HCT116 (cell line): ENCODE results near the gene NDUFS6. TPM values are rescaled to one million over a fixed set of nuclear protein-coding genes. Genes with fewer than 3 reads are reported as not detected.

Source experiments
- ATAC-seq: fragments of 200-7000 bp; cut with Tn5 transposase; 2 replicates; pipeline ENCODE4 v1.9.1; 2020; ENCODE audit warnings: mild to moderate bottlenecking, moderate library complexity
- BruUV-seq: library from RNA; stranded (reverse); fragments of 400-500 nt; replicated peaks from 2 replicates; lab custom pipeline; 2021; lab: Mats Ljungman, UMichigan
- CTCF ChIA-PET: fragments of 300-600 bp; sonication (Branson Sonifier 250); formaldehyde crosslinking; loops from one replicate; lab custom pipeline; 2021; ENCODE audit warnings: antibody characterized with exemption; lab: Charles Lee
- POLR2A ChIA-PET: fragments of 300-600, 350-600 bp; sonication (Branson Sonifier 250); formaldehyde crosslinking; loops from one replicate; lab custom pipeline; 2021; ENCODE audit warnings: antibody characterized with exemption; lab: Charles Lee
- RAD21 ChIA-PET, 2 experiments: fragments of 300-600 bp; sonication (Branson Sonifier 250); formaldehyde crosslinking; loops; one replicate each; lab custom pipeline; 2023; ENCODE audit warnings: low total read pairs in 2 of 2; ENCODE audit not compliant: uncharacterized antibody in 2 of 2, unreplicated experiment in 2 of 2, low non-redundant PET in 1 of 2; lab: Charles Lee
- DNase-seq: peaks from one replicate; pipeline ENCODE4 v3.0.0-alpha.2; 2010; ENCODE audit warnings: low read depth, low spot score
- H2AFZ ChIP-seq: fragments of 200-600 bp; shearing (Covaris generic), sonication (generic); 2 replicates; pipeline ENCODE4 v1.6.1; 2017; ENCODE audit warnings: low read depth, mixed run types, mixed read lengths, antibody characterized with exemption, low read length; ENCODE audit not compliant: poor library complexity, severe bottlenecking
- H3K27ac ChIP-seq: 2 replicates; pipeline ENCODE4 v1.5.1; 2012; ENCODE audit warnings: low read depth, low read length
- H3K27me3 ChIP-seq: fragments of 200-600 bp; sonication (generic); 2 replicates; pipeline ENCODE4 v1.6.1; 2016; ENCODE audit warnings: mixed run types, low read length, mixed read lengths; ENCODE audit not compliant: insufficient read depth
- H3K36me3 ChIP-seq, 2 experiments: fragments of 200-500 bp in 1 of 2; fragments of 200-600 bp in 1 of 2; sonication (Bioruptor generic) in 1 of 2; sonication (generic) in 1 of 2; 2 replicates each; pipeline versions ENCODE4 v1.5.1 to v1.6.1; 2014 to 2016; ENCODE audit warnings: low read length in 2 of 2, inconsistent platforms in 1 of 2, mixed read lengths in 1 of 2, mixed run types in 1 of 2; ENCODE audit not compliant: insufficient read depth in 2 of 2, control insufficient read depth in 1 of 2
- H3K4me1 ChIP-seq, 2 experiments: fragments of 200-600 bp in 1 of 2; sonication (generic) in 1 of 2; 2 replicates each; pipeline versions ENCODE4 v1.5.1 to v1.6.1; 2012 to 2017; ENCODE audit warnings: low read length in 2 of 2, inconsistent platforms in 1 of 2, mild to moderate bottlenecking in 1 of 2, mixed read lengths in 1 of 2, mixed run types in 1 of 2, moderate library complexity in 1 of 2; ENCODE audit not compliant: insufficient read depth in 2 of 2, control insufficient read depth in 1 of 2
- H3K4me2 ChIP-seq: fragments of 200-600 bp; sonication (generic); 2 replicates; pipeline ENCODE4 v1.6.1; 2017; ENCODE audit warnings: mixed run types, low read length, mixed read lengths
- H3K4me3 ChIP-seq, 2 experiments: fragments of 200-600 bp in 1 of 2; sonication (generic) in 1 of 2; replicated peaks in 1 of 2; 2 replicates each; pipeline ENCODE4 v1.5.1; 2011 to 2016; ENCODE audit warnings: low read length in 2 of 2, control low read depth in 1 of 2, low read depth in 1 of 2, mild to moderate bottlenecking in 1 of 2, mixed read lengths in 1 of 2, mixed run types in 1 of 2
- H3K79me2 ChIP-seq: fragments of 200-600 bp; sonication (generic); 2 replicates; pipeline ENCODE4 v1.6.1; 2017; ENCODE audit warnings: mild to moderate bottlenecking, mixed run types, low read length, moderate library complexity, mixed read lengths; ENCODE audit not compliant: insufficient read depth
- H3K9ac ChIP-seq: fragments of 200-600 bp; sonication (generic); 2 replicates; pipeline ENCODE4 v1.6.1; 2016; ENCODE audit warnings: low read length, mixed read lengths
- H3K9me2 ChIP-seq: fragments of 200-600 bp; sonication (generic), shearing (Covaris generic); 2 replicates; pipeline ENCODE4 v1.6.1; 2017; ENCODE audit warnings: mixed run types, mild to moderate bottlenecking, moderate library complexity; ENCODE audit not compliant: insufficient read depth
- H3K9me3 ChIP-seq, 2 experiments: fragments of 200-500 bp in 1 of 2; fragments of 200-600 bp in 1 of 2; sonication (Bioruptor generic) in 1 of 2; sonication (generic) in 1 of 2; 2 replicates each; pipeline ENCODE4 v1.6.1; 2014 to 2017; ENCODE audit warnings: low read length in 2 of 2, mixed read lengths in 2 of 2, inconsistent platforms in 1 of 2, low read depth in 1 of 2, mild to moderate bottlenecking in 1 of 2, mixed run types in 1 of 2, moderate library complexity in 1 of 2; ENCODE audit not compliant: control insufficient read depth in 1 of 2, insufficient read depth in 1 of 2
- H4K20me1 ChIP-seq: fragments of 200-600 bp; sonication (generic), shearing (Covaris generic); 2 replicates; pipeline ENCODE4 v1.6.1; 2017; ENCODE audit warnings: mixed run types, mild to moderate bottlenecking, moderate library complexity; ENCODE audit not compliant: insufficient read depth
- CEBPB ChIP-seq: IDR thresholded peaks from 2 replicates; pipeline ENCODE4 v1.6.1; 2012; ENCODE audit warnings: low read depth
- EGR1 ChIP-seq: IDR thresholded peaks from 2 replicates; pipeline ENCODE4 v1.6.1; 2012; ENCODE audit warnings: low read depth
- FOSL1 ChIP-seq: IDR thresholded peaks from 2 replicates; pipeline ENCODE4 v1.6.1; 2012; ENCODE audit warnings: low read depth
- POLR2A ChIP-seq: IDR thresholded peaks from 2 replicates; pipeline ENCODE4 v1.7.0; 2011; ENCODE audit warnings: borderline replicate concordance; ENCODE audit not compliant: insufficient read depth, insufficient read length; ENCODE audit errors: extremely low read depth
- POLR2AphosphoS5 ChIP-seq: IDR thresholded peaks from 2 replicates; pipeline ENCODE4 v1.6.1; 2011; ENCODE audit warnings: mild to moderate bottlenecking, low read depth, low read length, moderate library complexity
- RAD21 ChIP-seq: IDR thresholded peaks from 2 replicates; pipeline ENCODE4 v1.6.1; 2012; ENCODE audit warnings: low read depth, mild to moderate bottlenecking
- SIN3A ChIP-seq: IDR thresholded peaks from 2 replicates; pipeline ENCODE4 v1.6.1; 2012; ENCODE audit warnings: low read depth
- SP1 ChIP-seq: IDR thresholded peaks from 2 replicates; pipeline ENCODE4 v1.6.1; 2012; ENCODE audit warnings: low read depth
- SRF ChIP-seq: IDR thresholded peaks from 2 replicates; pipeline ENCODE4 v1.6.1; 2012; ENCODE audit warnings: low read depth
- YY1 ChIP-seq: IDR thresholded peaks from 2 replicates; pipeline ENCODE4 v1.6.1; 2011; ENCODE audit warnings: low read length, low read depth, moderate library complexity, mild to moderate bottlenecking; ENCODE audit not compliant: insufficient replicate concordance; ENCODE audit errors: extremely low read depth
- ZFX ChIP-seq: fragments of 450-650 bp; IDR thresholded peaks from 2 replicates; pipeline ENCODE4 v1.6.1; 2017
- intact Hi-C: fragments of 100-400 bp; cut with micrococcal nuclease; formaldehyde crosslinking; loops from 2 replicates; pipeline ENCODE4 v1.10.0; 2022
- total RNA-seq: library from RNA; stranded (reverse); gene quantifications from one replicate; pipeline ENCODE4 v1.2.1, GENCODE V29; 2021; ENCODE audit not compliant: unreplicated experiment
- TF ChIP-seq, protein P1 (sequence below): IDR thresholded peaks from 2 replicates; pipeline ENCODE4 v1.6.1; 2011; ENCODE audit warnings: mild to moderate bottlenecking, low read length, moderate library complexity; ENCODE audit not compliant: insufficient replicate concordance; ENCODE audit errors: extremely low read depth
- TF ChIP-seq, protein P2 (sequence below): IDR thresholded peaks from 2 replicates; pipeline ENCODE4 v1.6.1; 2012
- TF ChIP-seq, protein P3 (sequence below): IDR thresholded peaks from 2 replicates; pipeline ENCODE4 v1.6.1; 2012; ENCODE audit warnings: low read depth

The NDUFS6 gene
- total RNA-seq, 1 experiment from 2014 or later, result 43.8 TPM

DNA sequence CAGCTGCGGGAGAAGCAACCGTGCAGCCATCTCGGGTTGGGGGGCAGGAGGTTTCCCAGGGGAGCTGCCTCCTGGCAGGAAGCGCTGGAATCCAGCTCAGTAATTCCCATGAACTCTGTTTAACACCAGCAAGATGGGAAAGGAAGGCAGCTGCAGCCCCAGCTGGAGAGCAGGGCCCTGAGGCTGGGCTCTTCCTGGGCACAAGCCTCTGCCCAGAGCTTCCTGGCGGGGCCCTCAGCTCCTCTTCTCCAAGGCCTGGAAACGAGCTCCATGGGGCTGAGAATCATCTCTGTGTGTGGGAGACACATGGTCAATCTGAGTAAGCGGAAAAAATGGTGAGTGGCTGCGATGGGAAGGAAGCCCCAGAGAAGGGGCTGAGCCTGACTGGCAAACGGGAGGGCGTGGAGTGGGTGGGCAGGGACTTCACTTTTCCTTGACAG is 7.9 kb upstream of the NDUFS6 start (continued):
- no peak for TF ChIP-seq SP1
- TF ChIP-seq, protein P1, sequence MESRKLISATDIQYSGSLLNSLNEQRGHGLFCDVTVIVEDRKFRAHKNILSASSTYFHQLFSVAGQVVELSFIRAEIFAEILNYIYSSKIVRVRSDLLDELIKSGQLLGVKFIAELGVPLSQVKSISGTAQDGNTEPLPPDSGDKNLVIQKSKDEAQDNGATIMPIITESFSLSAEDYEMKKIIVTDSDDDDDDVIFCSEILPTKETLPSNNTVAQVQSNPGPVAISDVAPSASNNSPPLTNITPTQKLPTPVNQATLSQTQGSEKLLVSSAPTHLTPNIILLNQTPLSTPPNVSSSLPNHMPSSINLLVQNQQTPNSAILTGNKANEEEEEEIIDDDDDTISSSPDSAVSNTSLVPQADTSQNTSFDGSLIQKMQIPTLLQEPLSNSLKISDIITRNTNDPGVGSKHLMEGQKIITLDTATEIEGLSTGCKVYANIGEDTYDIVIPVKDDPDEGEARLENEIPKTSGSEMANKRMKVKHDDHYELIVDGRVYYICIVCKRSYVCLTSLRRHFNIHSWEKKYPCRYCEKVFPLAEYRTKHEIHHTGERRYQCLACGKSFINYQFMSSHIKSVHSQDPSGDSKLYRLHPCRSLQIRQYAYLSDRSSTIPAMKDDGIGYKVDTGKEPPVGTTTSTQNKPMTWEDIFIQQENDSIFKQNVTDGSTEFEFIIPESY, result no peak
- TF ChIP-seq YY1, result no peak

DNA sequence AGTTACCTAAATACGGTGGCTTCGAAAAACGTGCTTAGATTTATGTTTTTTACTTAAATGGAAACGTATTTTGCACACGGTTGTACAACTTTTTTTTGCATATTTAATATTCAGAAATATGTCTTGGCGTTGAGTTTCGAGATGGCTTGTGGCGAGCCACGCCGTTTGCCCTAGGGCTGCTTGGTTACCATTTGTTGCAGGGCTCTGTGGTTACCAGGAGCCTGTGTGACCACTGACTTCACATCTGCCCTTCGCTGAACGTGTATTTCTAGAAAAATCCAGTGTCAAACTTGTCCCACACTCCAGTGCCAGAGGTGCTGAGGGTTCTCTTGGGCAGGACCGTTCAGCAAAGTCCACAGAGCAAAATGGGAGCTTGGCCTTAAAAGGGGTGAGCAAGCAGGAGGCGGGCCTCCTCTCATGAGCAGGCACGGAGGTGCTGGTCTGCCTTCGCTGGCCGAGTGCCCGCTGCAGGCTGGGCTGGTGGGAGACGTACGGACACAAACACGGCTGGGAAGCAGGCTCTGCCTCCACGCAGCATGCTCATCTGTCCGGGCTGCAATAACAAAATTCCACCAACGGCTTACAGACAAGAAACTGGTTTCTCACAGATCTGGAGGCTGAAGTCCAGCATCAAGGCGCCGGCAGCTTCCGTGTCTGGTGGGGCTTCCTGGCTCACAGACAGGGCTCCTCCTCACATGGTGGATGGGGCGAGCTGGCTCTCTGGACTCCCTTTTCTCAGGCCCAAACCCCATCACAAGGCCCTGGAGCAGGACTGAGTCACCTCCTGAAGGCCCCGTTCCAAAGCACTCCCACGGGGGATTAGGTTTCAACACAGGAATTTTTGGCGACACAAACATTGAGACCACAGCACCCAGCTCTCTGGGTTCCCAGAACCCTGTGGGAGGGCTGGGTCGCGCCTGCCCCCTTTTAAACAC is 7.0 kb upstream of the NDUFS6 start:
- no TSS peak for BruUV-seq
- Histone ChIP-seq H3K27me3 (0 out of 2 replicates have a peak, but pooled peaks cover 3% of the 10 kb centered on the region), H3K27ac (no peak overlapping the region), H3K4me3 (no peak overlapping the region), H3K9me3 (no peaks in the 10 kb centered on the region), H3K4me2 (no peak overlapping the region), H3K79me2 (peaks cover 26% of the 10 kb centered on the region), H2AFZ (no peak overlapping the region), H4K20me1 (no peaks in the 10 kb centered on the region), H3K4me1 (peaks cover 4 to 24% of the 10 kb centered on the region in 2 experiments; a peak in 3 of 4 replicates), H3K9ac (no peak overlapping the region), H3K9me2 (no peaks in the 10 kb centered on the region), H3K36me3 (peaks cover 9 to 23% of the 10 kb centered on the region in 2 experiments; a peak in 3 of 4 replicates)
- POLR2A ChIA-PET, result no interaction called here
- CTCF ChIA-PET, result no interaction called here
- ATAC-seq (no peak), DNase-seq (no peak)
- RAD21 ChIA-PET, result no interaction called here
- intact Hi-C loops, result no loop called here
- TF ChIP-seq SIN3A (no peak), POLR2AphosphoS5 (no peak), SP1 (no peak), SRF (no peak), RAD21 (no peak), POLR2A (no peak), ZFX (no peak), EGR1 (no peak), YY1 (no peak), CEBPB (no peak), FOSL1 (no peak)
- TF ChIP-seq, protein P1, result no peak
- TF ChIP-seq, protein P2, sequence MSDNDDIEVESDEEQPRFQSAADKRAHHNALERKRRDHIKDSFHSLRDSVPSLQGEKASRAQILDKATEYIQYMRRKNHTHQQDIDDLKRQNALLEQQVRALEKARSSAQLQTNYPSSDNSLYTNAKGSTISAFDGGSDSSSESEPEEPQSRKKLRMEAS, result no peak
- TF ChIP-seq, protein P3, sequence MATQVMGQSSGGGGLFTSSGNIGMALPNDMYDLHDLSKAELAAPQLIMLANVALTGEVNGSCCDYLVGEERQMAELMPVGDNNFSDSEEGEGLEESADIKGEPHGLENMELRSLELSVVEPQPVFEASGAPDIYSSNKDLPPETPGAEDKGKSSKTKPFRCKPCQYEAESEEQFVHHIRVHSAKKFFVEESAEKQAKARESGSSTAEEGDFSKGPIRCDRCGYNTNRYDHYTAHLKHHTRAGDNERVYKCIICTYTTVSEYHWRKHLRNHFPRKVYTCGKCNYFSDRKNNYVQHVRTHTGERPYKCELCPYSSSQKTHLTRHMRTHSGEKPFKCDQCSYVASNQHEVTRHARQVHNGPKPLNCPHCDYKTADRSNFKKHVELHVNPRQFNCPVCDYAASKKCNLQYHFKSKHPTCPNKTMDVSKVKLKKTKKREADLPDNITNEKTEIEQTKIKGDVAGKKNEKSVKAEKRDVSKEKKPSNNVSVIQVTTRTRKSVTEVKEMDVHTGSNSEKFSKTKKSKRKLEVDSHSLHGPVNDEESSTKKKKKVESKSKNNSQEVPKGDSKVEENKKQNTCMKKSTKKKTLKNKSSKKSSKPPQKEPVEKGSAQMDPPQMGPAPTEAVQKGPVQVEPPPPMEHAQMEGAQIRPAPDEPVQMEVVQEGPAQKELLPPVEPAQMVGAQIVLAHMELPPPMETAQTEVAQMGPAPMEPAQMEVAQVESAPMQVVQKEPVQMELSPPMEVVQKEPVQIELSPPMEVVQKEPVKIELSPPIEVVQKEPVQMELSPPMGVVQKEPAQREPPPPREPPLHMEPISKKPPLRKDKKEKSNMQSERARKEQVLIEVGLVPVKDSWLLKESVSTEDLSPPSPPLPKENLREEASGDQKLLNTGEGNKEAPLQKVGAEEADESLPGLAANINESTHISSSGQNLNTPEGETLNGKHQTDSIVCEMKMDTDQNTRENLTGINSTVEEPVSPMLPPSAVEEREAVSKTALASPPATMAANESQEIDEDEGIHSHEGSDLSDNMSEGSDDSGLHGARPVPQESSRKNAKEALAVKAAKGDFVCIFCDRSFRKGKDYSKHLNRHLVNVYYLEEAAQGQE, result no peak
